GM18502 (cell line): Measurements from ENCODE around the gene SLC18A2.
"Not testable (repeated sequence)": the region's sequence is repeated elsewhere in the genome, so short reads cannot be mapped to it uniquely, and the experiment has no call there.

Experiments used
- ATAC-seq: cut with Tn5 transposase; IDR thresholded peaks from one replicate; pipeline ENCODE4 v1.9.1; 2021; ENCODE audit warnings: mild to moderate bottlenecking; ENCODE audit not compliant: unreplicated experiment, poor library complexity

The SLC18A2 gene

DNA sequence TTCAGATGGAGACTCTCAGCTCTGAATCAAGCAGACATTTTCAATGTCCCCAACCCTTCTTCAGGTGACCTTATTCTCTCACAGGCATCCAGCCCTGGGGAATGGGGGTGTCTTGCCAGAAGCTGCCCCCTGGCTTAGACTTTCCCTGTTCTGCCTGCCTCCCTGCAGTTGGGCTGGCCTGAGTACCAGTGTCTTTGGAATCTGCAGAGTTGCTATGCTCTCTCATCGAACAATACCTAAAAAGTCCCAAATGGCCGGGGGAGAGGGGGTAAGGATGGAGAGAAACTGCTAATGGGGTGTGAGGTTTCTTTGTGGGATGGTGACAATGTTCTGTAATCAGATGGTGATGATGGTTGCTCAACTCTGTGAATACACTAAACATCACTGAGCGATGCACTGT, 20.6 kb downstream of the SLC18A2 start:
- no peak for ATAC-seq

DNA sequence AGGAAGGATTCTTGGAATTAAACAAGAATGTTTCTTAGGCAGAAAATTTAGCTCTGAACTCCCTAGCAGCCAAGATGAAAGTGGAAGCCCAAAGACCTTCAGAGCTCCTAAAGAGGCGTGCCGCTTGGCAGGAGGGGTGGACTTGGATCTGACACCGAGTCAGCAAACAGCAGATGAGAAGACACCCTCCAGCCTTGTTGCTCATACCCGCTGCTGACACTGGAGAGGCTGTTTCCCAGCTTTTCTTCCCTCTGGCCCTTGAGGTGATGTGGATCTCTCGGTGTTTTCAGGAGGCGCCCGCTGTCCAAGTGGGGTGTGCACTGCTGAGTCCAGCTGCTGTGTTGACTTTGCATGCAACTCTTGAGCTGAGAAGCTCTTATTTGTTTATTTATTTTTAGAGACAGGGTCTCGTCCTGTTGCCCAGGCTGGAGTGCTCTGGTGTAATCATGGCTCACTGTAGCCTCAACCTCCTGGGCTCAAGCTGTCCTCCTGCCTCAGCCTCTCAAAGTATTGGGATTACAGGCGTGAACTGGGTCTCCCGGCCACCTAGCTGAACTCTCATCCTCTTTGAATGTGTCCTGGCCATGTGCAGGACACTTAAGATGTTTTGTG, 21.5 kb downstream of the SLC18A2 start:
- no peak for ATAC-seq

DNA sequence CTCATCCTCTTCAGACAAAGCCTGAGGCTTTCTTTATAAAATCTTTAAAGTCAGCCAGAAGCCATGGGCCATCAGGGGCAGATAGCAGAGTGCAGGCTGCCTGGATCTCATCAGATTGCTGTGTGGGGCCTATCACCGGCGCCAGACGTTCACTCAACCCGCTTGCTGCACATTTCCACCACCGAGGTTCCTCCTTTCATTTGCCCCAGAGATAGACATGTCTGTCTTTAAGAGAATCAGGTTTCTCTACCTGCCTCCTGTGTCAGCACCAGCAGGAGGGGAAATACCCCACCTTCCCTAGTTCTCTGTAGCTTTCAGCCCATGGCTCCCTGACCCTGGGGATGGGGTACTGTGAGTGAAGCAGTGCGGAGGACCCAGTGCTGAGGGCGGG, 22.0 kb downstream of the SLC18A2 start:
- no peak for ATAC-seq

DNA sequence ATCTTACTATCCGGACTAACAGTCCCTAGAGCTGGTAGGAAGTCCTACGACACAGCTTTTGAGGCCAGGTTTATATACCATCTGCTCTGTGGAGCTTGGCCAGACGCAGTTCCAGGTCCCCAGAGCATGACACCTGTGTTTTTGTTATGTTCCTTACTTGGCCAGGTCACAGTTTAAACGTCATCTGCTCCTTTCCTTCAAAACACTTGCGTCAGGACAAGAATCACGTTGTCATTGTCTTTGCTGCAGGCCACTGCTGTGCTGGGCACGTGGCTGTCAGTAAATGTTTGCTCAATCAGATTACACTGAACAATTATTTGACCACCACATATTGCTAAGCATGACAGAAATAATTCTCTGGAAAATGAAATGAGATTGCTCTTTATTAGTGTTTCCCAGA, 23.9 kb downstream of the SLC18A2 start:
- no peak for ATAC-seq

DNA sequence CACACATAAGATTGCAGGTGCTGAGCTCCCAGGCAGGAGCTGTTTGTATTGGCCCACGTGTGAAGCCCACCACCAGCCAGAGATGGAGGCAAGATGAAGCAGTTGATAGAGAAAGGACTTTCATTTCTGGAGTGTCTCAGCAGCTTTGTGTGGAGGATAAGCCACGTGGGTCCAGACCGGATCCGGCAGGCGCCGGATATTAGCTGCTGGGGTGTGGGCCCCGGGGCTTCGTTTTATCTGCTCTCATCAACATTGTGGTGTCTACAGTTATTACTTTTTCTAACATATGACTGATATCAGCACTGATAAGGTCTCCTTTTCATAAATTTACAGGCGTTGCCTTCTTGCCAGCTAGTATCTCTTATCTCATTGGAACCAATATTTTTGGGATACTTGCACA, 25.5 kb downstream of the SLC18A2 start:
- no peak for ATAC-seq

DNA sequence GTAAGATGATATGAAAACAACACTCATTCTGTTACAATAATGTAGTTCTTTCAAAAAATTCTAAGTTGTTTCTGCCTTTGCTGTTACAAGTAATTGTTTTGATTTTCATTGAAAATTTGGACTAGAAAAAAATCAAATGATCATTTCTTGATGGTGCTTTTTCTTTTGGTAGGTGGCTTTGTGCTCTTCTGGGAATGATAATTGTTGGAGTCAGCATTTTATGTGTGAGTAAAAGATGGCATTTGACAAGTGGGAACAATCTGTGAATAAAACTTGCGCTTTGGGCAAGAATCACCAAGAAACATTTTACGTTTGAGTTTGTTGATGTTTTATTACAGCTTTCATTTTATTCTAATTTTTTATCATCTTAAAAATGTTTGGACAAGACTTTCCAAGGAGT, 25.9 kb downstream of the SLC18A2 start:
- ATAC-seq: no peak

DNA sequence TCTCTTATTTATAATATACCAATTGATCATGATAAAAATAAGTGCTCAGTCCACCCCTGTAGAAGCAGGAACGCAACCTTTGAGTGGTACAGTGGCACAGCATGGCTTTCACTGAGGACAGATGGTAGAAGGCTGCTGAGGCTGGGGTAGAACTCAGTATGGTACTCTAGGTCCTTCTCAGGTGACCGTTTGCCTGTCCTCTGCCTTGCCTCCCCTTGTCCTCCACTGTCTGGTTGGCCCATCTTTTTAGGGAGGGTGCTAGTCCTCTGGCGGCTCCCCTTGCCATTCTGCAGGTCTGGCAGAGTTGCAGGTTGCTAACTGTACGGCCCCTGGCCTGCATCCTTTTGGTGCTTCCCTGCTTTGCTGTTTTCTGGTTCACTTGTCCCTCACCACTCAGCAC, 27.3 kb downstream of the SLC18A2 start:
- no peak for ATAC-seq

DNA sequence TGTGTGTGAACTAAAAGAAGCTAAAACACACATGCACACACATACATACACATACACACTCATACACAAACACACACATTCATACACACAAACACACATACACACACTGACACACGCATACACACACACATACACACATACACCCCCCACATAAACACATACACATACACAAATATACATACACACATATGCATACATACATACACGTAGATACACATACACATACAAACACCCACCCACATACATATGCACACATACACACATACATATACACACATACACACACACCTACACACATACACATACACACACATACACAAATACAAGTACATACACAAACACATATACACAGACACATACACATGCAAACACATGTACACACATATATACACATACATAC, 28.0 kb downstream of the SLC18A2 start:
- no peak for ATAC-seq

DNA sequence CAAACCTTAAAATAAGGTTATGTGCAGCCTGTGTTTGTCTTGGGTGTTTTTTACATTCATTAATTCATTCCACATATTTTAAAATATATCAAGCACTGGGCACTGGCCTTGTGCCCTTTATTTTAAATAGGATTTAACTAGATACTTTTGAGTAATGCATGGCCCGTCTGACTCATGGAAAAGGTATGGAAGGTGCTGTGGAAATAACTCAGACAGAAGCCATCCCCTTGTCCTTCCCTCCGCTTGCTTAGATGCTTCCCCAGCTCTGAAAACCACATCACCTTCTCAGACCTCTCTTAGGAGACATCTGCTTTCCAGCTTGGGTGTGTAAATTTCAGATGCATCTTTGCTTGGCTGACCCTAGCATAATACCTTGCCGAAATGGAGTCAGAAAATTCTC, 30.5 kb downstream of the SLC18A2 start:
- no peak for ATAC-seq

DNA sequence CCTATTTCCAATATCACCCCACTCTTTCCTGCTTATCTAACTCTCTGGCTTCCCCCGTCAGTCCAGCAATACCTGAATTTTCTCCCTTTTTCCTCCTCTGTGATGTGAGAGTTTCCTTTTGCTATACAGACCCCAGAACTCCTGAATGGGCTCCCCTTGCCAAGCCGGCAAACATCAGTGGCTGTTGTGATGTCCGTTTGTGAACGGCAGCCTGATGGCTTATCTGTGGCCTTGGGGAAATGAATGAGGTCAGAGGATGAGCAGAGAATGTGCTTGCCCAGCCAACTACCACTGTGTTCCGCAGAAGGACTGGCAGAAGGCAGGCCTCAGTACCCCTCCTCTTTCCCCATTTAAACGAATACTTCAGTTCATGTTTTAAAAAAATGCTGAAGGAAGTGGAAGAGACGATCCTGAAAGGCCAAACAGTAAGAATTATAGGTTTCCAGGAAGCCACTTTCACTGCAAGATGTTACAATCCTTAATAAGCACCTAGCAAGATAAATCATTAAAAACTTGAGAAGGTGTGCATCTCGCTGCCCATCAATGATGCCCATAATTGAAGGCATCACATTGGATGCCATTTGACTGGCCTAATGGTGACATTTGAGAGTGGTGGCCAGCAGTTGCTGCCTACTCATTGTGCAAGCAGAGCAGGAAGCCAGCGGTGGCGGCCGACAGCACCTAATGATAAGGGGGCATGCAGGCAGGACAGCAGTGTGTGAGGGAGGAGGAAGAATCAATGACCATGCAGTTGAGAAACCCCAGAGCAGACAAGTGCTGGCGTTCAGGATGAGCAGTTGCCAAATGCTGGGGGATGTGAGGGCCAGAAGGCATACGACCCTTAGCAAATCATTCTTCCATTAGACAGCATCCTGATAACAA, 31.5 kb downstream of the SLC18A2 start:
- ATAC-seq: no peak

DNA sequence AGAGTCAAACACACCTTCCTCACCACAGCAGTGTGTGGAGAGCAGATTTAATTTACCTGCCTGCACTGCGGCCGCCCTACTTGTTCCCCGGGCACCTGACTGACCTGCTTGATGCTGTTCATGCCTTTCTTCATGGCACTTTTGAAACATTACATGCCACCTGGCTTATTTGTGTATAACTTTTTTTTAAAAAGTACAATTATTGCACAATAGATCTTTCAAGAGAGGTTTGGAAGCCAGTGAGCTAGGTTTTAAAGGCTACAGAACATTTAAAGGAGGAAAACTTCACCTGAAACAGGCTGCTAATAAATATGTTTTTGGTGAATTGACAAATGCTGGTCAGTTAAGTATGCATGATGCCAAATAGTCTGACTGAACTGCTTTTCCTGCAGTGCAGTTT, 33.1 kb downstream of the SLC18A2 start:
- no peak for ATAC-seq

DNA sequence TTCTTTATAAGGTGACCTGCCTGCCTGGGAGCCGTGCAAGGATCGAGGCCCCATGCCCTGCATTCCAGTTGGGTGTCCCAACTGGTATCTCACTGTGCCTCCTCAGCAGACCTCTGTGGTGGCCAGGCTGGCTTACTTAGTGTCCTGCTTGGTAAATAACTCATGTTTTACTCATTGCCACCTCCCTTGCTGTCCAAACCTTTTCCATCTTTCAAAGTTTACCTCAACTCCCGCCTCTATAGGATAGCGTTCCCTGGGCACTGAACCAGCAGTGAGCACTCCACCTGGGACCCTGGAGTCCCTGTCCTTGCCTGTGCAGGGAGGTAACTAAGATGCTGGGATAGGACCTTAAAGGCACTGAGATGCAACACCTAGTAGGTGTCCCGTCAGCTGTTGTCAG, 33.6 kb downstream of the SLC18A2 start:
- ATAC-seq: no peak

DNA sequence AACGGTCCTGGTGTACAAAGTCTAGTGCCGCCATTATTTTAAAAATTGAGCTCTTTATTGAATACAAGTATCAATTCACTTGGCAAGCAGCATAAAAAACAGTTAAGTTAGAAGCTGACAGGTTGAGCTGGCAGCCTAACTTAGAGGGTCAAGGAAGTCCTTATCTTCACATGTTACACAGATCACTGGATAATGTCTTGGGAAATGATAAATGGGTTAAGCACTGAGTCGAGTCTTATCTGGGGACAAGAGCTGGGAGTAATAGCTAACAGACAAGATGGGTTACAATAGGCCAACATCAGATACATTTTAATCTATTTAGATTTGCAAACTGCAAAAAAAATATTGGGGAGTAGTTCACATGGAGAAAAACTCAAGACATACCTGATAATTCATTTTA, 34.2 kb downstream of the SLC18A2 start:
- ATAC-seq: no peak

DNA sequence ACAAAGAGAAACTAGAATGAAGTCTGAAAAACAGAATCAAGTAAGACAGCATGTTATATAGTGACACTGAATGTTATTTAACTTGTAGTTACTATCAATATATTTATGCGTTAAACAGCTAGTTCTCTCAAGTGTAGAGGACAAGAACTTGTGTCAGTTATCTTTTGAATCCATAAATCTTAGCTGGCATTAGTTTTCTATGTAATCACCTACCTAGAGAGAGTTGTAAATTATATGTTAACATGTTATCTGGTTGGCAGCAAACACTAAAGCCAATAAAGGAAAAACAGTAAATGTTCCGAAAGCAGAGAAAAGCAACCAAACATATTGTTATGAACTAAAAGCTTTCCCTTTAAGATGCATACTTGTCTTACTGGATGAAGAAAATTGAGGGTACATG, 36.8 kb downstream of the SLC18A2 start:
- no peak for ATAC-seq

DNA sequence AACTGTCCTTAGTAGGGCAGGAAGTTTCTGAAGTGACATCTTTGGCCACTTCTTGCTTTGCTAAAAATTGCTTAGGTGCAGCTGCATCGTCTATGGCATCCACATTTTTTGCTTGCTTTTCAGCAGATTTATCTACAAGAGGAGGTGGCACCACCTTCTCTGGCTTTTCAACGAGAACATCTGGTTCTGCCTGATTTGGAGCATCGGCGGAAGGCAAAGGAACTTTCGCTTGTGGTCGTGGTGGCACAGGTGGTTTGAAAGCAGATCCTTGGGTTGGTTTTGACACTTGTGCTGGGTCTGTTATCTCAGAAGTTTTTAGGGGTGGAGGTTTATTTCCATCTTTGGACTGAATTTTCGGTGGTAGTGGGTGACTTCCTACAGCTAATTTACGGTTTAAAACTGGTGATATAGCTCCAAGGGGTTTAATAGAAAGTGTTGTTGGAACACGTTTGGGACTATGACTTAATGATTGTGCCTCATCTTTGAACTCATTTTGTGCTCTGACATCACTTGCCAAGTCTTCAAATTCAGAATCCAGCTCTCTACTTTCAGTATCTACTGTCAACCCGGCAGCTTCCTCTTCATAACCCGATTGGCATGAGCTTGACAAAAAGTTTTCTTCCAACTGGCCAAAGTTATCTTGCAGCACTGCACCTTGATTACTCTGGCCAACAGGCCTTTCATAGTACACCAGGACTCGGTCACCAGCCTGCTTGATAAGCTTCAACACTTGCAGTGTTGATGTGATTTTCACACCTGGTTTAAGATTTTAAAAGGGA, 44.0 kb downstream of the SLC18A2 start:
- ATAC-seq: no peak

DNA sequence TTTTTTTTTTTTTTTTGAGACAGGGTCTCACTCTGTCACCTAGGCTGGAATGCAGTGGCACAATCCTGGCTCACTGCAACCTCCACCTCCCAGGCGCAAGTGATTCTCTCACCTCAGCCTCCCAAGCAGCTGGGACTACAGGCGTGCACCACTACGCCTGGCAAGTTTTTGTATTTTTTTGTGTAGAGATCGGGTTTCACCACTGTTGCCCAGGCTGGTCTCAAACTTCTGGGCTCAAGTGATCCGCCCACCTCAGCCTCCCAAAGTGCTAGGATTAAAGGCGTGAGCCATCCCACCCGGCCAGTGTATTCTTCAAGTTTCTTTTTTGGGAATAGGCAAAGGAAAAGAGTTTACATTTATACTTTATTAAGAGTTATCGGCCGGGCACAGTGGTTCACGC, 50.0 kb downstream of the SLC18A2 start:
- not testable (repeated sequence) for ATAC-seq

DNA sequence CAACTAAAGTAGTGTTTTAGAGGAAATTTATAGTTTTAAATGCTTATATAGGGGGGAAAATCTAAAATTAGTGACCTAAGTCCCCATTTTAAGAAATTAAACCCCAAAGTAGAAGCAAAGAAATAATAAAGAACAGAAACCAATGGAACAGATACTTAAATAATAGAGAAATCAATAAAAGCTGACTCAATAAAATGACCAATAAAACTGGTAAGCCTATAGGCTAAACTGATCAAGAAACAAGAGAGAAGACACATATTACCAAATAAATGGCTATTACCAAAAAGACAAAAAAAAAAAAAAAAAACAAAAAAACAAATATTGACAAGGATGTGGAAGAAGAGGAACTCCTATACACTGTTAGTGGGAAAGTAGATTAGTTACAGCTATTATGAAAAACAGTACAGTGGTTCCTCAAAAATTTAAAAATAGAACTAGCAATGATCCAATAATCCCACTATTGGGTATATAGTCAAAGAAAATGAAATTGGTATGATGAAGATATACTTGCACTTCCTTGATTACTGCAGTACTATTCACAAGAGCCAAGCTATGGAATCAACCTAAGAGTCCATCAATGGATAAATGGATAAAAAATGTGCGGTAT, 53.2 kb downstream of the SLC18A2 start:
- no peak for ATAC-seq

DNA sequence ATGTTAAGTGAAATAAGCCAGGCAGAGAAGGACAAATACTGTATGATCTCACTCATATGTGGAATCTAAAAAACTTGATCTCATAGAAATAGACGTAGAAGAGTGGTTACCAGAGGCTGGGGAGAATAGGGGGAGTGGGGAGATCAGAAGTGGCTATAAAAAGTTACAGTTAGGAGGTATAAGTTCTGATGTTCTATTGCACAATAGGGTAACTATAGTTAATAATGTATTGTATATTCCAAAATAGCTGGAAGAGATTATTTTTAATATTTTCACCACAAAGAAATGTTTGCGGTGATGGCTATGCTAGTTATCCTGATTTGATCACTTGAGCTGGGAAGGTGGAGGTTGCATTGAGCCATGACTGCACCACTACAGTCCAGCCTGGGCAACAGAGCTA, 53.8 kb downstream of the SLC18A2 start:
- ATAC-seq: no peak

DNA sequence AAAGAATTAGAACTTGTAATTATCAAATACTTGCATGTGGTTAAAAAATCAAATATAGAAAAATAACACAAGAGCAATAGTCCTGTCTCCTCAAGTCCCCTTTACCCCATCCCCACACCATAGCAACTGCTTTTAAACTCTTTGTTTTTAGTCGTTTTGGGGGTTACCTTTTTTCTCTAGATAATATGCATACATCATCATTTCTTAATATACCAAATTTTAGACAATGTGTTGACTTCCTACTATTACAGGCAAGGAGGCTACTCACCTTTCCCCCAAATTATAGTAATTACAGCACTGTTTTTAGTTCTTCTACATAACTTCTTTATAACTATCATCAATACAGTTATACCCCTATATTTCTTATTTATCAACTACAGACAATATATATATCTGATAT, 57.3 kb downstream of the SLC18A2 start:
- no peak for ATAC-seq

DNA sequence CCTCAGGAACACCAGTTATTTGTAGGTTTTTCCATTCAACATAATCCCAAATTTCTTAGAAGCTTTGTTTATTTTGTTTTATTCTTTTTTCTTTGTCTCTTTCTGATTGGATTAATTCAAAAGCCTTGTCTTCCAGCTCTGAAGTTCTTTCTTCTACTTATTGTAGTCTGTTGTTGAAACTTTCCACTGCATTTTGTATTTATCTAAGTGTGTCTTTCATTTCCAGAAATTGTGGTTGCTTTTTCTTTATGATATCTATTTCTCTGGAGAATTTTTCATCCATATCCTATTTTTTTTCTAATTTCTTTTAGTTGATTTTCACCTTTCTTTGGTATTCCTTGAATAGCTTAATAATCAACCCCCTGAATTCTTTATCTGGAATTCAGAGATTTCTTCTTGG, 58.5 kb downstream of the SLC18A2 start:
- no peak for ATAC-seq

DNA sequence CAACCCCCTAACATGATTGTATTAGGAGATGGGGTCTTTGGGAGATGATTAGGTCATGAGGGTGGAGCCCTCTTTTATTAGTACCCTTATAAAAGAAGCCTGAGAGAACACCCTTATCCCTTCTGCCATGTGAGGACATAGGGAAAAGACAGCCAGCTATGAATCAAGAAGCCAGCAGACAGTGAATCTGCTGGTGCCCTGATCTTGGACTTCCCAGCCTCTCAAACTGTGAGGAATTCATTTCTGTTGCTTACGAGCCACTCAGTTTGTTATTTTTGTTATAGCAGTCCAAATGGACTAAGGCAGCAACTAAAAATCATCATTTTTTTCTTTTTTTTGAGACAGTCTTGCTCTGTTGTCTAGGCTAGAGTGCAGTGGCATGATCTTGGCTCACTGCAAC, 59.8 kb downstream of the SLC18A2 start:
- ATAC-seq: no peak
